Memory B cell (primary cell): ENCODE results near the gene SETD1A.
A peak's percentile ranks its signal among the peaks of the same experiment; 100 is the strongest.

ENCODE experiments used
- ATAC-seq: fragments of 150-1000 bp; cut with Tn5 transposase; 2 replicates; pipeline ENCODE4 v1.10.0; 2021; ENCODE audit warnings: low read depth, mild to moderate bottlenecking, moderate library complexity
- DNase-seq, 2 donors: peaks; one replicate each; pipeline ENCODE4 v3.0.0; 2022; ENCODE audit warnings: low spot score in 2 of 2
- H3K27ac Mint-ChIP-seq: one replicate; pipeline ENCODE4 v1.8.0; 2022; ENCODE audit warnings: mild to moderate bottlenecking, moderate library complexity, mixed read lengths
- H3K27me3 Mint-ChIP-seq: one replicate; pipeline ENCODE4 v1.8.0; 2022; ENCODE audit warnings: mixed read lengths
- H3K36me3 Mint-ChIP-seq: one replicate; pipeline ENCODE4 v1.8.0; 2022; ENCODE audit warnings: mild to moderate bottlenecking, mixed read lengths
- H3K4me1 Mint-ChIP-seq: one replicate; pipeline ENCODE4 v1.8.0; 2022; ENCODE audit warnings: mixed read lengths
- H3K4me3 Mint-ChIP-seq: one replicate; pipeline ENCODE4 v1.8.0; 2022; ENCODE audit warnings: mild to moderate bottlenecking, moderate library complexity, mixed read lengths
- H3K9me3 Mint-ChIP-seq: one replicate; pipeline ENCODE4 v1.8.0; 2022; ENCODE audit warnings: mixed read lengths

The SETD1A gene

DNA sequence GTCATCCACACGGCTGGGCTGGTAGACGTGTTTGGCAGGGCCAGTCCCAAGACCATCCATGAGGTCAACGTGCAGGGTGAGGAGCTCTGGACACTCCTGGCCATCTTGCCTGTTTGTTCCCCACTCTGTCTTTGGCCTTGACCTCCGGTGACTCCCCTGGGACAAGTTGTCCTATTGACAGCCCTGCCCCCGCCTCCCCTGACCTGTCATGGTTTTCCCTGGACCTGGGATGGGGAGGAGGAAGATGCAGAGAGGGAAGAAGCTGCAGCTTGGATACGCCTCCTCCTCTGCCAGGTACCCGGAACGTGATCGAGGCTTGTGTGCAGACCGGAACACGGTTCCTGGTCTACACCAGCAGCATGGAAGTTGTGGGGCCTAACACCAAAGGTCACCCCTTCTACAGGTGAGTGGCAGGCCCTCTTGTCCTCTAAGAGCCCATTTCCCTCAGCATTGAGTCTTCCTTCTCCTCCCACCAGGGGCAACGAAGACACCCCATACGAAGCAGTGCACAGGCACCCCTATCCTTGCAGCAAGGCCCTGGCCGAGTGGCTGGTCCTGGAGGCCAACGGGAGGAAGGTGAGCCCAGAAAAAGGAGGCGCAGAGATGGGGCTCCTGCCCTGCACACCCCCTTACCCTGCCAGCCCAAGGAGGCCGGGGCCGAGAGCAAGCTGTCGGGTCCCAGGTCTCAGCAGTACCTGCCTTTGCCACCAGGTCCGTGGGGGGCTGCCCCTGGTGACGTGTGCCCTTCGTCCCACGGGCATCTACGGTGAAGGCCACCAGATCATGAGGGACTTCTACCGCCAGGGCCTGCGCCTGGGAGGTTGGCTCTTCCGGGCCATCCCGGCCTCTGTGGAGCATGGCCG is 28.8 kb downstream of the SETD1A start:
- no peak overlapping the region for H3K27ac Mint-ChIP-seq

GRCh38 chr16:30987581-30988190 is 30.1 kb downstream of the SETD1A start:
- Mint-ChIP-seq H3K4me3 (no peak overlapping the region), H3K9me3 (no peaks in the 10 kb centered on the region), H3K27me3 (no peaks in the 10 kb centered on the region), H3K27ac (no peak overlapping the region), H3K36me3 (peaks cover 7% of the 10 kb centered on the region), H3K4me1 (peaks cover 6% of the 10 kb centered on the region)
- ATAC-seq: no peak
- no peak for DNase-seq

More for the DNA sequence above, 28.8 kb downstream of the SETD1A start:
- Mint-ChIP-seq H3K4me3 (no peak overlapping the region), H3K27me3 (no peaks in the 10 kb centered on the region), H3K4me1 (peaks cover 8% of the 10 kb centered on the region), H3K9me3 (no peaks in the 10 kb centered on the region), H3K36me3 (peaks cover 12% of the 10 kb centered on the region)
- no peak for DNase-seq
- ATAC-seq: no peak

DNA sequence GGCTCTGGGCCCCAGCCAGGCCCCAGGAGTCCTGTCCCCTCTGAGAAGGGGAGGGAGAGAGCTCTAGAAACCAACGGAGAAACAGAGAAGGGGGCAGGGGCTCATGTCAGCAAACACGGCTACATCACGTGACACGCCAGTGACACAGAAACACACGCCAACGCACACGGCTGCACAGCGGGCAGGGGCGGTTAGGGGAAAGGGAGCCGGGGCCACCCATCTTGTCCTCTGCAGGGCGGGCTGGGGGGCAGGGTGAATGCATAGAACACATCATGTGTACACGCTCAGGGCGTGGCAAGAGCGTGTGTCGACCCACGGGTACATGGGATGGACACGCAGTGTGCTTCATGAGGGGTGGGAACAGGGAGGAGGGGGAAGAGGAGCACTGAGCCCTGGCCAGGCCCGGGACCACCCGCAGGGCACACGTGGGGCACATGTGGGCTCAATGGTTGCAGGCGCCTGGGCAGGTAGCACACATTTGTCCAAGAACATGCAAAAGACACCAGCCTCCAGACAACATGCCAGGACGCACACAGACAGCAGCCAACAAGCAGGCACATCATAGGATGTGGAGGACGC is 32.0 kb downstream of the SETD1A start:
- H3K27me3 Mint-ChIP-seq: no peaks in the 10 kb centered on the region
- no peak overlapping the region for H3K4me3 Mint-ChIP-seq
- DNase-seq (no peak), ATAC-seq (no peak)
- peaks cover 1% of the 10 kb centered on the region for H3K36me3 Mint-ChIP-seq
- H3K4me1 Mint-ChIP-seq: peaks cover 7% of the 10 kb centered on the region
- no peak overlapping the region for H3K27ac Mint-ChIP-seq
- no peaks in the 10 kb centered on the region for H3K9me3 Mint-ChIP-seq

- Mint-ChIP-seq H3K27ac (no peak overlapping the region), H3K36me3 (peaks cover 1% of the 10 kb centered on the region), H3K9me3 (no peaks in the 10 kb centered on the region), H3K4me1 (peaks cover 5% of the 10 kb centered on the region), H3K4me3 (no peak overlapping the region), H3K27me3 (no peaks in the 10 kb centered on the region)
- no peak for ATAC-seq
- no peak for DNase-seq
These were observed 32.6 kb downstream of the SETD1A start for GRCh38 chr16:30990105-30990504.

DNA sequence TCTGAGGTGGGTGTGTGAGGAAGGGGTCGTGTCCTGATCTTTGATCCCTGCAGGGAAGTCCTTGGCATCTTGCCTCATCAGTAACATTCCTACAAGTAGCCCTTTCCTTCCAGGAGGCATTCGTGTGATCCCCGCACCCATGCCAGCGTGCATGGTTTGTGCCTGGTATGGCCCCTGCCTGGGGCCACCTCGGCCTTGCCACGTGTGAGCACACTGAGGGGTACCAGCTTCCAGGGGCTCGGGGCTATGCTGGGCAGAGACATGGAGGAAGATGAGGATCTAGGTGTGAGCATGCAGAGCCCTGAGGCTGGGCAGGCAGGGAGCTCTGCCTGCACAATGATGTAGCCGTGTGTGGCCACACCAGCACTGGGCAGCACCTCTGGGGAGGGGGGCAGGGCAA is 33.5 kb downstream of the SETD1A start:
- peaks cover 5% of the 10 kb centered on the region for H3K4me1 Mint-ChIP-seq
- no peak overlapping the region for H3K27ac Mint-ChIP-seq
- H3K9me3 Mint-ChIP-seq: no peaks in the 10 kb centered on the region
- H3K27me3 Mint-ChIP-seq: no peaks in the 10 kb centered on the region
- H3K4me3 Mint-ChIP-seq: no peak overlapping the region
- ATAC-seq (no peak), DNase-seq (no peak)
- peaks cover 1% of the 10 kb centered on the region for H3K36me3 Mint-ChIP-seq

DNA sequence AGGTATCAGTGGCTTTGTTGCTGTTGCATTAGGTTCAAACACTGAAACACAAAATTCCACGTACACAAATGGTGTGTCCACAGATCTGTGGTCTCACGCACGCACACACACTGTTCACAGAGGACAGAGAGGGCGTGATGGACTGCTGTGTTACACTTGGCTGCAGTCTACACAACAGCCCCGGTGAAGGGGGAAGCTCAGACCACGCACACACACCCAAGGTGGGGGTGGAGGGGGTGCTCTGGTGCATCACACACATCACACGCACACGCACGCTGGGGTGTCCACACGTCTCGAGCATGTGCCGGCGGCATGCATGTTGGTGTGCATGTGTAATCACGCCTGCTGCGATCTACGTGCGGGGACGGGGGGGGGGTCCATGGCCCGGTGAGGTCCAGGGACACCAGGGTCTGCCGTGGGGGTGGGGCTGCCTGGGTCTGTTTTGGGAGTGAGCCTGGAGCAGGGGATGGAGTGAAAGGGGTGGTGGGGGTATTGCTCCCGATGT is 34.8 kb downstream of the SETD1A start:
- no peaks in the 10 kb centered on the region for H3K36me3 Mint-ChIP-seq
- DNase-seq (no peak), ATAC-seq (no peak)
- H3K9me3 Mint-ChIP-seq: no peaks in the 10 kb centered on the region
- H3K4me3 Mint-ChIP-seq: no peak overlapping the region
- peaks cover 13% of the 10 kb centered on the region for H3K4me1 Mint-ChIP-seq
- H3K27me3 Mint-ChIP-seq: peaks cover 1% of the 10 kb centered on the region
- H3K27ac Mint-ChIP-seq: no peak overlapping the region

DNA sequence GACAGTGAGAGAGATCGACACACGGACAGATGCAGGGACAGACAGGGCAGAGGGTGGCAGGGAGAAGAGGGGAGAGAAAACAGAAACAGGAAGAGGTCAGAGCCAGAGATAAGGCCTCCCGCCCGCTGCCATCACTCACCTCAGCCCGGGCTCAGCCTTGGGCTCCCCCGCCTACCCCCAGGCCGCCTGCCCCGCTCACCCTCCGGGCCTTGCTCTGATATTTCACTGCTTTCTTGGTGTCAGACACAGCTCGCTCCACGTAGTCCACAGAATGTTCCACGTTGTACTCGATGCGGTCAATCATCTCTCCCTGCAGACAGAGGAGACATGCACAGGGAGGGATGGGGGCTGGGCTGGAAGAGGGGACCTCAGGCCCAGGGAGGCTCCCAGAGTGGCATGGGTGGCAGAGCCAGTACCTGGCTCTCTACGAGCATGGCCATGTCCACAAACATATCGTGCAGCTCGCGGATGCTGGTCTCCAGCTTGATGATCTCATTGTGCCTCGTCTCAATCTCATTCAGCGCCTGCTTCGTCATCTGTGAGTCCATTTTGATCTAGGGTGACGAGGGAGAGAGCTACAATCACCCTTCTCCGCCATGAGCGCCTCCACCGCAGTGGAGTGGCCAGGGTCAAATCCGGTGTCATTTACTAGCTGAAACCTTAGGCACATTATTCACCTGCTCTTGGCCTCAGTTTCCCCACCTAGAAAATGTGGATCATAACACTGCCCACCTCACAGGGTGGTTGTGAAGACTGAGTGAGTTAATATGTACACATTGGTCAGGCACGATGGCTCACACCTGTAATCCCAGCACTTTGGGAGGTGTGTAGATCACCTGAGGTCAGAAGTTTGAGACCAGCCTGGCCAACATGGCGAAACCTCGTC is 35.6 kb downstream of the SETD1A start:
- no peak overlapping the region for H3K4me3 Mint-ChIP-seq
- H3K27me3 Mint-ChIP-seq: peaks cover 1% of the 10 kb centered on the region
- ATAC-seq (no peak), DNase-seq (no peak)
- no peak overlapping the region for H3K27ac Mint-ChIP-seq
- no peaks in the 10 kb centered on the region for H3K9me3 Mint-ChIP-seq
- no peaks in the 10 kb centered on the region for H3K36me3 Mint-ChIP-seq
- H3K4me1 Mint-ChIP-seq: peaks cover 14% of the 10 kb centered on the region

GRCh38 chr16:30995927-30996323 is 38.4 kb downstream of the SETD1A start:
- Mint-ChIP-seq H3K4me1 (peaks cover 14% of the 10 kb centered on the region), H3K27ac (peak overlapping the region; percentile 96), H3K4me3 (peak overlapping the region; percentile 98), H3K36me3 (no peaks in the 10 kb centered on the region), H3K9me3 (no peaks in the 10 kb centered on the region), H3K27me3 (peaks cover 1% of the 10 kb centered on the region)
- ATAC-seq (no peak), DNase-seq (no peak)

- Mint-ChIP-seq H3K27ac (peak overlapping the region; percentile 96), H3K27me3 (peaks cover 1% of the 10 kb centered on the region), H3K36me3 (no peaks in the 10 kb centered on the region), H3K9me3 (no peaks in the 10 kb centered on the region), H3K4me3 (peak overlapping the region; percentile 98), H3K4me1 (peaks cover 14% of the 10 kb centered on the region)
- ATAC-seq: no peak
- no peak for DNase-seq
These were observed 38.9 kb downstream of the SETD1A start for GRCh38 chr16:30996324-30996984.

GRCh38 chr16:30996985-30997724 is 39.6 kb downstream of the SETD1A start:
- Mint-ChIP-seq H3K27ac (peak overlapping the region; percentile 96), H3K36me3 (no peaks in the 10 kb centered on the region), H3K27me3 (peaks cover 3% of the 10 kb centered on the region), H3K4me3 (peak overlapping the region; percentile 98), H3K4me1 (peaks cover 14% of the 10 kb centered on the region), H3K9me3 (no peaks in the 10 kb centered on the region)
- DNase-seq (peak; percentile 68 to 70), ATAC-seq (peak; percentile 98)

DNA sequence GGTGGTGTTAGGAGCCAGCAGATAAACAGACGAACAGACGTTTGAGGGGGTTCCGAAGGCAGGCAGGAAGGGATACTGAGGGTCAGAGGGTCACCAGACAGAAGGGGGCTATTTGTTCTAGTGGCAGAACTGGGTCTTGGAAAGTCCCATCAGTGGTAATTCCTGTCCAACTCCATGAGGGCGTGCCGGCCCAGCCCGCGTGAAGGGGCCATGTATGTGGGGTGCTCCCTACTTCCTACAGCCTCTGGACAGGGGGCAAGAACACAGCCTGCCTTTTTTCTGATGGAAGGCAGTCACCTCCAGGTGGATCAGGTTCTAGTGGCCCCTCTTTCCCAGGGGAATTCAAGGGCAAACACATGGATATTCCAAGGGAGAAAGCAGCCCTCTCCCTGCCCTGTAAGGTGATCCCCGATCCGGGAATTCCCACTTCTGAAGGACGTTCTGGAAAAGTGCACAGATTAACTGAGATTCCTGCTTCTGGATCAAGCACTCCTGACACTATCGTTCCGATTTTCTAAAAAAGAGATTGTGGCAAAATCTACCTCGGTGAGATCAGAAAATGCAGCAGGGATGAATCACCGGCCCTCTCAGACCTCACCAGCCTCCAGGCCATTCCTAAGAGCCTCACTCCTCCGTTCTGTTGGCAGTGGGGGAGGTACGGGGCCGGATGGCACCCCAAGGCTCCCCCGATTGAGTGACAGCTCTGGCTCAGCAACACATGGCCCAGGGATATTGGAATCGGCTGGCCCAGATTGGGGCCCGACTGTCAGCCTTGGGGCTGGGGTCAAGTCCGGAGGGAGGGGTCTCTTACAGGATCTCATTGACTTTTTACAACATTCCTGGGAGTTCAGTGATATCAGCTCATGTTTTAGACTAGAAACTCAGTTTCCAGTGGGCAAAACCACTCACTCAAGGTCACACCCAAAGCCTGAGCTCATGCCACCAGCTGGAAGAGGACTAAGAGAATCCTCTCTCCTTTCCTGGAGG is 40.5 kb downstream of the SETD1A start:
- DNase-seq (no peak), ATAC-seq (no peak)
- peaks cover 12% of the 10 kb centered on the region for H3K4me1 Mint-ChIP-seq
- H3K36me3 Mint-ChIP-seq: no peaks in the 10 kb centered on the region
- H3K27me3 Mint-ChIP-seq: peaks cover 3% of the 10 kb centered on the region
- H3K4me3 Mint-ChIP-seq: peak overlapping the region; percentile 81
- H3K9me3 Mint-ChIP-seq: no peaks in the 10 kb centered on the region
- H3K27ac Mint-ChIP-seq: no peak overlapping the region
